GM12892 (cell line): ENCODE results near the gene RAD51D.

Experiments used
- POLR2A ChIP-seq: IDR thresholded peaks from 2 replicates; pipeline ENCODE4 v1.6.1; 2011; ENCODE audit warnings: low read depth, low read length, control low read depth
- POLR2AphosphoS5 ChIP-seq: IDR thresholded peaks from 2 replicates; pipeline ENCODE4 v1.6.1; 2011; ENCODE audit warnings: low read depth, low read length, control low read depth

GRCh38 chr17:35073991-35074627 lies 45.6 kb downstream of the RAD51D start:
- TF ChIP-seq POLR2AphosphoS5 (no peak), POLR2A (no peak)
